HG02571 (cell line): ENCODE measurements around the gene CALHM2.
"Not testable (repeated sequence)": the region's sequence is repeated elsewhere in the genome, so short reads cannot be mapped to it uniquely, and the experiment has no call there.

ENCODE experiments used
- ATAC-seq: cut with Tn5 transposase; IDR thresholded peaks from one replicate; pipeline ENCODE4 v1.9.1; 2021; ENCODE audit warnings: mild to moderate bottlenecking, moderate library complexity; ENCODE audit not compliant: unreplicated experiment

The CALHM2 gene

GRCh38 chr10:103419101-103419500, 33.1 kb downstream of the CALHM2 start:
- ATAC-seq: no peak

- no peak for ATAC-seq
Observed at GRCh38 chr10:103417601-103418000, 34.6 kb downstream of the CALHM2 start.

DNA sequence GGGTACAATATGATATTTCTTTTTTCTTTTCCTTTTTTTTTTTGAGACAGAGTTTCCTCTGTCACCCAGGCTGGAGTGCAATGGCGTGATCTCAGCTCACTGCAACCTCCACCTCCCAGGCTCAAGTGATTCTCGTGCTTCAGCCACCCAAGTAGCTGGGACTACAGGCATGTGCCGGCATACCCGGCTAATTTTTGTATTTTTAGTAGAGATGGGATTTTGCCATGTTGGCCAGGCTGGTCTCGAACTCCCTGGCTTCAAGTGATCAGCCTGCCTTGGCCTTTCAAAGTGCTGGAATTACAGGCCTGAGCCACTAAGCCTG, 35.1 kb downstream of the CALHM2 start:
- not testable (repeated sequence) for ATAC-seq

- no peak for ATAC-seq
Observed at GRCh38 chr10:103416436-103417147, 35.6 kb downstream of the CALHM2 start.

- ATAC-seq: no peak
Observed at GRCh38 chr10:103415581-103415980, 36.6 kb downstream of the CALHM2 start.

GRCh38 chr10:103413564-103413963, 38.6 kb downstream of the CALHM2 start:
- no peak for ATAC-seq

GRCh38 chr10:103397191-103397825, 54.9 kb downstream of the CALHM2 start:
- ATAC-seq: no peak

- peak; percentile 4 for ATAC-seq
Observed at GRCh38 chr10:103396789-103397087, 55.4 kb downstream of the CALHM2 start.
